AML-193 (cell line): Measurements from ENCODE around the gene CREBRF.
"Not testable (repeated sequence)": the region's sequence is repeated elsewhere in the genome, so short reads cannot be mapped to it uniquely, and the experiment has no call there.

Source experiments
- DNase-seq, 2 experiments: peaks; one replicate each; lab custom pipeline; 2025; lab: John Stamatoyannopoulos, UW

CREBRF gene

GRCh38 chr5:173035904-173036707, 20.0 kb upstream of the CREBRF start:
- DNase-seq = no peak

DNA sequence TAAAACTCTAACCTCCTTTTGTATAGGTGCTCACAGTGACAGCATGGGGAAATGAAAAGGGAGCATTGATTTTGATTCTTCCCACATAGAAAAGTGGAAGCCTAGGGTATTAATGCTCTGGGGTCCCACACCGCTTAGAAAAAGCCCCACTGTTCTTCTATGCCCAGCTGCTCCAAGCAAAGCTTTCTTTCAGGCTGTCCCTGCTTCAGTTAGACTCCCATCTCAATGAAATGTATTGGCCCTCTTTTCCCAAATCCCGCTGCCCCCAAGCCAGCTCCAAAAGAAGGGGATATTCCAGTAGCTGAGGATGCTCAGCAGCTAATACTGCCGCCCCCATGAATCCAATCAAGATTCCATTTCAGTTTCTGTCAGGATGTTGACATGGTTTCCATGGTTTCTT, 17.0 kb upstream of the CREBRF start:
- DNase-seq = no peak

GRCh38 chr5:173039964-173040363, 16.2 kb upstream of the CREBRF start:
- DNase-seq = no peak

DNA sequence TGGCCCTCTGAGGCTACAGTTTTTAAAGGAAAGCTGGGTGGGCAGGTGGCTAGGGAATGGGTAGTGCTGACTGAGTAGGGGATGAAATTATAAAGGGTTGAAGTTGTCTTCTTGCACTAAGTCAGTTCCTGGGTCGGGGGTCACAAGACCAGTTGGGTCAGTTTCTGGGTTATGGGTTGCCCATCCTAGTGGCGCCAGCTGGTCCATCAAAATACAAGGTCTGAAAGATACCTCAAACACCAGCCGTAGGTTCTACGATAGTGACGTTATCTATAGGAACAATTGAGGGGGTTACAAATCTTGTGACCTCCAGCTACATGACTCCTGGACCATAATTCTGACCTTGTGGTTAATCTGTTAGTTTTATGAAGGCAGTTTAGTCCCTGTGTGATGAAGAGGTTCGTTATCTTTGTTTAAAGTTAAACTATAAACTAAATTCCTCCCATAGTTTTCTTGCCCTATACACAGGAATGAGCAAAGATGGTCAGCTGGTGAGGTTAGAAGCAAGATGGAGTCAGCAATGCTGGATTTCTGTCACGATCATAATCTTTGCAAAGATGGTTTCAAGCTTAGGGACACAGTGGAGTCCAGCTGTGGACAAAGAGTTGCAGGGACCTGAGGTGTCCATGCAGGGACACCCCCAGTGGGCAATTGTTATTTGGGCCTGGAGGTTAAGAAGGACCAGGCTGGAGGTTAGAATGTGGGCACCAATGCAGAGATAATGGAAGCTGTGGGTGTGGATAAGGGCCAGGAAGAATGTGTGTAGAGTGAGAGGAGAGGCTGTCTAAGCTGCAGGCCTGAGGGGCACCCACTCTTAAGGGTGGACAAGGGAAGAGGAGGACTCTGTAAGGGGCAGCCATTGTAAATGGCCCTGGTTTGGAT, 14.0 kb upstream of the CREBRF start:
- no peak for DNase-seq

GRCh38 chr5:173042763-173043107, 13.4 kb upstream of the CREBRF start:
- DNase-seq = no peak

GRCh38 chr5:173045474-173045873, 10.7 kb upstream of the CREBRF start:
- DNase-seq = no peak

DNA sequence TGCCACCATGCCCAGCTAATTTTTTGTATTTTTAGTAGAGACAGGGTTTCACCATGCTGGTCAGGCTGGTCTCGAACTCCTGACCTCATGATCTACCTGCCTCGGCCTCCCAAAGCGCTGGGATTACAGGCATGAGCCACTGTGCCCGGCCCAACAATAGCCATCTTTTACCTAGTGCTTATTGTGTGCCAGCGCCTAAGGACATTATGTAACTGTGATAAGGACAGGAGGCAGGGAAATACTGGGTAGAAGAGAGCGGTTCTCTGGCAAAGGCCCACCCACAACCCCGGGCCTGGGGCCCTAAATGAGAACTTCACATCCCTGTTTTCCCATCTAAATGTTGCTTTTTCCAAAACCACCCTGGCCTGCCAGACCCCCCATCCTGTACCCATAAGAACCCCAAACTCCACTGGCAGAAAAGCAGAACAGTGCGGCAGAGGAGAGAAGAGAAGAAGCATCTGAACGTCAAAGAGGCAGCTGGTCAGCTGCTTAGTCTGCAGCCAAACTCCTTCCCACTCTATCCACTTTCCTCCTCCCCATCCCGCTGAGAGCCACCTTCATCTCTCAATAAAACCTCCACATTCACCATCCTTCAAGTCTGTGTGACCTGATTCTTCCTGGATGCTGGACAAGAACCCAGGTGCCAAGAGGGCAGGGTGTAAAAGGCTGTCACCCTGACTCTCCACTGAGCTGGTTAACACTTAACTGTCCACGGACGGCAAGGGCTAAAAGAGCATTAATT, 8.9 kb upstream of the CREBRF start:
- not testable (repeated sequence) for DNase-seq

DNA sequence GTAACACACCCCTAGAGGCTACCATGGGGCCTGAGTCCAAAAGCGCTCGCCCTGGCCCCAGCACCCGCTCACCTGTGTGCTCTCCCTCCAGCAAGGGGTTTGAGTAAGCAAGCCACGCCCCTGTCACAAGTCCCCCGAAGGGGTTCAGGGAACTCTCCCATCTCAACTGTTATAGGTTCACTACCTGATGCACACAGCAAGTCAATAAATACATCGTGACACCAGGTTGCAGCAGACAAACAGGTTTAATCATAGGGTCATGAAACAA, 8.4 kb upstream of the CREBRF start:
- DNase-seq = no peak

DNA sequence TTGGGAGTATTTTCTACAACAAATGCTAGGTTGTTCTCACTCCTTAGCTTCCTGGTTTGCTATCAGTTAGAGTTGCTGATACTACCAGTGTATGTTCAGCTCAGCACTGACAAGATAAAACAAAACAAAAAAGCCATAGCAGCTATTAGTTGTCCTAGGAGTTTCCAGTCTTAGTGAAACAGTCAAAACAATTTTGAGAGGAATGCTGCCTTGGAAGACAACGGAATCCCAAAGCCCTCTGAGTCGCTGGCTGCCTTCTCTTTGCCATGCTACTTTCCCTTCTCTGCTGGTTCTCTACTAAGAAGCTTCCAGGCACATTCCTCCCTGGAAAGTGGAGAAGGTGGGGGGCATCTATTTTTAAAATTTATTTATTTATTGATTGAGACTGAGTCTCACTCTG, 5.4 kb upstream of the CREBRF start:
- DNase-seq = no peak

- no peak for DNase-seq
Measured at GRCh38 chr5:173051746-173052145, 4.4 kb upstream of the CREBRF start.

- DNase-seq = no peak
Measured at GRCh38 chr5:173053041-173053440, 3.1 kb upstream of the CREBRF start.

DNA sequence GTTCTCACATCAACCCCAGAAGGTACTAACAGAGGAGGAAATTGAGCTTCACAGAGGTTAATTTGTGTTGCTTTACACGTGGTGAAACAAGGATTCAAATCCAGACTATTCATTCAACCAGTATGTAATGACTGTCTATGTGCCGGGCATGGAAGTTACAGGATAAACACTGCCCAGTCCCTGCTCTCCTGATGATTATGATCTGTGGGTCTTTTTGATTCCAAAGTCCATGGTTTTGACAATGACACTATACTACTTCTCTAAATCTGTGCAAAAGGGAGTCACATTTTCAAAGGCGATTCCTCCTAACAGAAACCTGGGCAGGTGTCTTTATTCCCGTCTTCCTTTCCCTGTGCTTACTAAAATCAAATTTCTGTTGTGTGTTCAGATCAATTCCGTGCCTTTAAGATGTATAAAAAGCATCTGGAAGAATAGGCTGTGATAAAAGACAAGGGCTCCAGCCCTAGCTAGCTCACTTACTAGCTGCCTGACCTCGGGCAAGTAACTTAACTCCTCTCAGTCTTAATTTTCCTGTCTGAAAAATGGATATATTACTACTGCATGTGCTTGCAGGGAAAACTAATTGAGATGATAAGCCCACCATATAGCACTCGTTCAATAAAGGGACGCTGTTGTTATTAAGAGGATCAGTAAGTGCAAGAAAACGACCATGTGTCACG, 970 bp upstream of the CREBRF start:
- no peak for DNase-seq

DNA sequence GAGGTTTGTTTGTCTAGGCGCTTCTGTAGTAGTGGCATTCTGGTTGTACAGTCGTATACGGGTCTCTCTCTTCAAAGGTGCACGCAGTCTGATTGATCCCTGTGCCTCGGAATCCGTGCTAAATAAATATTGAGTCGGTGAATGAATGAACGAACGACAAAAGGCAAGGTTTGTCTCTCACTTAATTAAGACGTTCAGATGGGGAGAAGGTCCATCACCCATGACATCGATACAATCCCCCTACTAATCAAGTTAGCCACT, 500 bp upstream of the CREBRF start:
- DNase-seq = no peak

DNA sequence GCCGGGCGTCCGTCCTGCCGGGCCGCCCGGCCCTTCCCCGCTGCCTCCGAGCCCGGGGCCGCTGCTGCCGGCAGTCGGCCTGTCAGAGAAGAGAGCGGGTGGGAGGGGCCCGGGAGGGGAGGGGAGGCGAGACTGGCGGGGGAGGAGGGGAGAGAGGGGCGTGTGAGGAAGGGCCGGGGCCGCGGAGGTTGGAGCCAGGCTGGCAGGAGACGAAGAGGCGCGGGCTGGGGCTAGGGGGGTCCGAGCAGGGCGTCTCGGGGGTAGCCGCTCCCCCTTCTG, 570 bp downstream of the CREBRF start:
- DNase-seq = peak in 1 of 2 experiments; percentile 46

DNA sequence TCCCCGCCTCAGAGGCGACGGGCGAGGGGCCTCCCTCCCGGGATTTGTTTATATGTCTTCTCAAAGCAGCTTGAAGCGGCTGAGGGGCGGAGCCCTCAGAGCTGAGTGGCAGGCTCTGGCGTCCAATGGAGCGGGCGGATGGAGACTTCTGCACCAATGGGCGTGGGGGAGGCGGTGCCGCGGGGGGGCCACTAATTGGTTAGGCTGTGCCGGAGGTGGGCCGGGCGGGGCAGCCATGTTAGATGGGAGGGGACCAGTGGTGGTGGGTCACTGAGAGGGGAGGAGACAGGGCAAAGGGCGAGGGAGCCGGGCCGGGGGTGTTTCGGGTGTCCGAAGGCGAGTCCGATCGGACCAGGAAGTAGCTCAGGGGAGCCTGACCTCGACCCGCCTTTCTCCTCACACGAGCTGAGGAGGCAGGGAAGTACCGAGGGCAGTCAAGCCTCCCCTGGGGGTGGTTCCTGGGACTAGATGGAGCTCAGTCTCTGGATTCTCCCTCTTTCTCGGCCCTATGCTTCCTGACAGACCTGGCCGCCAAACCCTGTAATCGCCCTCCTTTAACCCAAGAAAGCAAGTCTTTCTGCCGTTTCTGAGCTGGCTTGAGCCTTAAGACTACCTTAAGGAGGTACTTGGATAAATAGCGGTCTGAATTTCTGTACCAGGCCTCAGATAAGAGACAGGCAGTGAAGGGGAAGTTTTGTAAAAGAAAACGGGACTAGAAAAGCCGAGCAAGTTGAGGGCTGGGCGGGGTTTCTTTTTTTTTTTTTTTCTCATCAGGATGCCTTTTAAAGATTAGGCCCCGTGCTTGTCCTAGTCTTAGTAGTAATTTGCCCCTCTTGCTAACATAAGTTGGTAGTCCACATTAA, 1.1 kb downstream of the CREBRF start:
- DNase-seq = peak; percentile 85 to 89

GRCh38 chr5:173062141-173062540, 6.0 kb downstream of the CREBRF start:
- DNase-seq = no peak

DNA sequence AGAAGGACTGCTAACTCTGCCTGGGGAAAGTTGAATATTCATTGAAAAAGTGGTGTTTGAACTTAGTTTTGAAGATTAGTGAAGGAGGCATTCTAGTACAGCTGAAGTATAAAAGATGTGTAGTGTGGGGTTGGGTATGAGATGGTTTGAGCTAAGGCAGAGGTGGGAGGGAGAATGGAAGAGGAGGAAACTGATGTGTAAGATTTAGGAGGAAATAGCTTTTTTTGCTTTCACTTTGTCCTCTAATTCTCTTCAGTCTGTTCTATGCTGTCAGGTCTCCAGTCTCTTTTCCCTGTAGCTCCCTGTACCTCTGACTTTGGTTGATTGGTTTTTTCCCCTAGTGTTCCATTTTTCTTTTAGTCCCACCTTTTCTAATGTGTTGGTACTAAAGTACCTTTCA, 9.0 kb downstream of the CREBRF start:
- DNase-seq = peak in 1 of 2 experiments; percentile 28

DNA sequence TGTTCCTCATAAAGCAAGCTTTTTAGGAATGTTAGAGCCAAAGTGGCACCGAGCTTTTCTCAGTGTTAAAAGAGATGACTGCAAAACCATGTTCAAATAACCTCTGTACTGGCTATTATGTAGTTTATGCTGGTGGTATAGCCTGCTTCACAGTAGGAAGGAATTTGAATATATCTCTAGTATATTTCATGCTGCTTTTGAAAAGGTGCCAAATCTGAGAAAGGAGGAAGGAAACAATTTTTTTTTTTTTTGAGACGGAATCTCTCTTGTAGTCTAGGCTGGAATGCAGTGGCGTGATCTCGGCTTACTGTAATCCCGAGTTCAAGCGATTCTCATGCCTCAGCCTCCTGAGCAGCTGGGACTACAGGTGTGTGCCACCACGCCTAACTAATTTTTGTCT, 13.5 kb downstream of the CREBRF start:
- DNase-seq = peak; percentile 20 to 39

DNA sequence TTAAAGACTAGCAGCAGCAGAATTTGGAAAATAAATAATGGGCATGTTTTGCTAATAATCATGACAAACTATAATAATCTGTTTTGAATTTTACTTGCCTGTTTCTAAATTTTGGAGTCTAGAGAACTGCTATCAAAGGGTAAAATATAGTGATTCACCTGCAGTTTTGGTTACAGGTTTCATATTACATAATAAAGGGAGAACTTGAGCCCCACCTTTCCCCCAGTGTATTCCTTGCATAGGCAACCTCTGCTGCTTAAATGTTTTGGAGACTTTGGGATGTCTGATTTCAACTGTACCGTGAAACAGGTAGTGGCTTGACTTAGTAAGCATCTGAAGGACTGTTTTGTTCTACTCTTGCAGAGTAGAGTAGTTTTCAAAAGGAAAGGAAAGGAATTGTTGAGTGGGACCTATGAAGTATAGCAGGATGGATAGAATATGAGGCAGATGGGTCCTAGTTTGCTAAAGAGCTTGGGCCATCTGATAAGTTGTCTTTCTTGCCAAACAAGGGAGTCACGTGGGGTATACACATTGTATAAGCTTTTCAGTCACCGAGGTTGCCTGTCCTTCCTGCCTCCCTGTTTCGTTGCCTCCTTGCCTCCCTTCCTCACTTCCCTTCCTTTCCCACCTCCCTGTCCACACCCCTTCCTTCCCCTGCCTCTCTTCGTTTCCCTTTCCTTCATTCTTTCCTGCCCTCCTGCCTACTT, 19.1 kb downstream of the CREBRF start:
- no peak for DNase-seq

- DNase-seq = no peak
Measured at GRCh38 chr5:173075970-173076369, 19.8 kb downstream of the CREBRF start.

GRCh38 chr5:173076471-173076870, 20.3 kb downstream of the CREBRF start:
- not testable (repeated sequence) for DNase-seq
